HepG2 (cell line): ENCODE measurements around the gene CHCHD3. TPM values are rescaled to one million over a fixed set of nuclear protein-coding genes. Genes with fewer than 3 reads are reported as not detected.

Source experiments
- ATAC-seq: fragments of 200-7000 bp; cut with Tn5 transposase; 3 replicates; pipeline ENCODE4 v1.9.1; 2020; ENCODE audit warnings: mild to moderate bottlenecking, moderate library complexity
- BruUV-seq: library from RNA; stranded (reverse); fragments of 400-500 nt; replicated peaks from 2 replicates; lab custom pipeline; 2021; lab: Mats Ljungman, UMichigan
- CTCF ChIA-PET: fragments of 300-600 bp; formaldehyde crosslinking; extraction: SDS; loops from one replicate; lab custom pipeline; 2021; ENCODE audit warnings: low total read pairs, inconsistent platforms, low intra/inter-chr PET ratio; lab: Yijun Ruan, JAX
- POLR2A ChIA-PET: fragments of 350-600 bp; sonication (Branson Sonifier 250); formaldehyde crosslinking; loops from one replicate; lab custom pipeline; 2020; ENCODE audit warnings: antibody characterized with exemption, inconsistent platforms; lab: Yijun Ruan, JAX
- DNase-seq: peaks from one replicate; pipeline ENCODE4 v3.0.0-alpha.2; 2015; ENCODE audit warnings: low spot score
- FAIRE-seq: peaks from 3 replicates; lab custom pipeline; 2011; peaks lifted over from hg19 to GRCh38; lab: Jason Lieb, UNC
- H2AFZ ChIP-seq: one replicate; pipeline ENCODE4 v1.6.1; 2011; ENCODE audit warnings: low read length, inconsistent platforms
- H3K27ac ChIP-seq: fragments of 300-600 bp; 3 replicates; pipeline ENCODE4 v1.8.0; 2011; ENCODE audit warnings: mixed run types, mild to moderate bottlenecking, mixed read lengths, low read length, inconsistent platforms; ENCODE audit not compliant: insufficient read depth; ENCODE audit errors: extremely low read length
- H3K27me3 ChIP-seq, 2 experiments: fragments of 200-600 bp in 1 of 2; 2 replicates in 1 of 2; 3 replicates in 1 of 2; pipeline versions ENCODE4 v1.6.0 to v1.8.0; 2011; ENCODE audit warnings: low read length in 2 of 2, mild to moderate bottlenecking in 2 of 2, moderate library complexity in 2 of 2, inconsistent platforms in 1 of 2; ENCODE audit not compliant: insufficient read depth in 2 of 2, control insufficient read depth in 1 of 2
- H3K36me3 ChIP-seq, 2 experiments: fragments of 200-600 bp in 1 of 2; replicated peaks in 1 of 2; 2 replicates in 1 of 2; 3 replicates in 1 of 2; pipeline versions ENCODE4 v1.5.1 to v1.8.0; 2011; ENCODE audit warnings: low read length in 2 of 2, inconsistent platforms in 1 of 2; ENCODE audit not compliant: insufficient read depth in 2 of 2, control insufficient read depth in 1 of 2
- H3K4me1 ChIP-seq: 2 replicates; pipeline ENCODE4 v1.5.1; 2012; ENCODE audit warnings: low read length, inconsistent platforms; ENCODE audit not compliant: insufficient read depth
- H3K4me2 ChIP-seq: 2 replicates; pipeline ENCODE4 v1.6.0; 2011; ENCODE audit warnings: low read depth, low read length, inconsistent platforms
- H3K4me3 ChIP-seq, 3 experiments: fragments of 200-600 bp in 1 of 3; sonication (generic), shearing (Covaris generic) in 1 of 3; replicated peaks in 1 of 3; 2 replicates each; pipeline ENCODE4 v1.5.1; 2011 to 2016; ENCODE audit warnings: low read length in 3 of 3, inconsistent platforms in 2 of 3, low read depth in 2 of 3, mild to moderate bottlenecking in 2 of 3, control low read depth in 1 of 3, mixed read lengths in 1 of 3; ENCODE audit not compliant: insufficient read depth in 1 of 3
- H3K79me2 ChIP-seq: one replicate; pipeline ENCODE4 v1.6.1; 2011; ENCODE audit warnings: low read length, inconsistent platforms; ENCODE audit not compliant: insufficient read depth
- H3K9ac ChIP-seq: 2 replicates; pipeline ENCODE4 v1.6.0; 2011; ENCODE audit warnings: mild to moderate bottlenecking, low read depth, low read length, inconsistent platforms; ENCODE audit not compliant: insufficient read depth
- H3K9me3 ChIP-seq: 2 replicates; pipeline ENCODE4 v1.5.1; 2012; ENCODE audit warnings: mild to moderate bottlenecking, low read length
- H4K20me1 ChIP-seq: 2 replicates; pipeline ENCODE4 v1.6.0; 2011; ENCODE audit warnings: inconsistent platforms, mild to moderate bottlenecking, low read length, moderate library complexity; ENCODE audit not compliant: insufficient read depth
- CAMTA2 ChIP-seq: sonication (generic); formaldehyde crosslinking; IDR thresholded peaks from 2 replicates; pipeline ENCODE4 v1.4.0; 2020; ENCODE audit warnings: mild to moderate bottlenecking, missing genetic modification reagents, borderline replicate concordance
- DR1 ChIP-seq: sonication (generic); formaldehyde crosslinking; IDR thresholded peaks from 2 replicates; pipeline ENCODE4 v1.8.0; 2021; ENCODE audit warnings: mild to moderate bottlenecking, missing genetic modification reagents, inconsistent platforms
- IKZF1 ChIP-seq: fragments of 450-650 bp; IDR thresholded peaks from 2 replicates; pipeline ENCODE4 v1.7.1; 2016
- KDM2A ChIP-seq: sonication (generic); formaldehyde crosslinking; IDR thresholded peaks from 2 replicates; pipeline ENCODE4 v1.4.0; 2020; ENCODE audit warnings: low read depth, missing genetic modification reagents, borderline replicate concordance
- PHF8 ChIP-seq: sonication (generic); formaldehyde crosslinking; IDR thresholded peaks from 2 replicates; pipeline ENCODE4 v1.5.0; 2020; ENCODE audit warnings: missing genetic modification reagents
- RFXANK ChIP-seq: IDR thresholded peaks from 2 replicates; pipeline ENCODE4 v1.6.1; 2016
- SP2 ChIP-seq: sonication (generic); formaldehyde crosslinking; IDR thresholded peaks from 2 replicates; pipeline ENCODE4 v1.5.1; 2020; ENCODE audit warnings: mild to moderate bottlenecking, missing genetic modification reagents
- ZMYM3 ChIP-seq: sonication (generic); formaldehyde crosslinking; IDR thresholded peaks from 2 replicates; pipeline ENCODE4 v1.5.1; 2020; ENCODE audit warnings: mild to moderate bottlenecking, missing genetic modification reagents
- ZNF335 ChIP-seq: sonication (generic); formaldehyde crosslinking; IDR thresholded peaks from 2 replicates; pipeline ENCODE4 v1.4.0; 2020; ENCODE audit warnings: missing genetic modification reagents
- ZNF441 ChIP-seq: sonication (generic); formaldehyde crosslinking; IDR thresholded peaks from 2 replicates; pipeline ENCODE4 v1.7.0; 2021; ENCODE audit warnings: missing genetic modification reagents, borderline replicate concordance
- ZNF564 ChIP-seq: sonication (generic); formaldehyde crosslinking; IDR thresholded peaks from 2 replicates; pipeline ENCODE4 v1.8.1; 2023; ENCODE audit warnings: mild to moderate bottlenecking, missing genetic modification reagents
- ZNF747 ChIP-seq: sonication (generic); formaldehyde crosslinking; IDR thresholded peaks from 2 replicates; pipeline ENCODE4 v1.8.1; 2023; ENCODE audit warnings: missing genetic modification reagents, mild to moderate bottlenecking, borderline replicate concordance
- ZNF850 ChIP-seq: sonication (generic); formaldehyde crosslinking; conservative IDR thresholded peaks from 2 replicates; pipeline ENCODE4 v1.9.0; 2021; ENCODE audit warnings: mild to moderate bottlenecking, missing genetic modification reagents
- WGBS: methylation state at CpG from one replicate; pipeline ENCODE4 v1.1.6; 2017; ENCODE audit warnings: low lambda C conversion rate; 5-methylcytosine and 5-hydroxymethylcytosine counted together
- in situ Hi-C: cut with HindIII; loops from 2 replicates; pipeline ENCODE4 v1.10.0; 2017; ENCODE audit warnings: low pct_unique_long_range_greater_than_20kb; ENCODE audit not compliant: extremely low pct_ligation_motif_present
- intact Hi-C: fragments of 100-400 bp; cut with micrococcal nuclease; formaldehyde crosslinking; loops from one replicate; pipeline ENCODE4 v1.10.0; 2022; ENCODE audit not compliant: unreplicated experiment
- polyA plus RNA-seq, 8 experiments: library from polyadenylated mRNA; depleted of rRNA in 3 of 8; stranded (reverse) in 7 of 8; unstranded in 1 of 8; fragments of >200 nt; fragmentation: Illumina TruSeq in 4 of 8; extraction: Trizol in 4 of 8; gene quantifications; 2 replicates each; pipeline versions ENCODE4 v1.2.1 to v1.2.3, GENCODE V29; 2011 to 2016; ENCODE audit warnings: low read depth in 4 of 8, missing spikeins in 1 of 8, mixed read lengths in 1 of 8; ENCODE audit not compliant: insufficient read depth in 1 of 8
- total RNA-seq, 5 experiments: library from RNA; depleted of rRNA; stranded (reverse); fragments of >200 nt; fragmentation: Illumina TruSeq; extraction: Trizol; gene quantifications; 2 replicates each; pipeline ENCODE4 v1.2.3, GENCODE V29; 2016; ENCODE audit warnings: low read depth in 1 of 5
- TF ChIP-seq, protein P1 (sequence below): sonication (generic); formaldehyde crosslinking; IDR thresholded peaks from 2 replicates; pipeline ENCODE4 v1.8.1; 2022; ENCODE audit warnings: low read depth, mild to moderate bottlenecking, missing genetic modification reagents
- TF ChIP-seq, protein P2 (sequence below): sonication (generic); formaldehyde crosslinking; IDR thresholded peaks from 2 replicates; pipeline ENCODE4 v1.5.0; 2020; ENCODE audit warnings: mild to moderate bottlenecking, low read depth, missing genetic modification reagents, borderline replicate concordance
- TF ChIP-seq, protein P3 (sequence below): sonication (generic); formaldehyde crosslinking; IDR thresholded peaks from 2 replicates; pipeline ENCODE4 v1.4.0; 2020; ENCODE audit warnings: missing genetic modification reagents, borderline replicate concordance

Gene CHCHD3
- total and polyA plus RNA-seq, 2 of the 13 experiments (the other 11 are each of a cell fraction or from before 2014, with no cell fraction given), result 32.7 to 86.8 TPM

- no peaks in the 10 kb centered on the region for H3K79me2 ChIP-seq
- no peak overlapping the region for H3K4me3 ChIP-seq
- H4K20me1 ChIP-seq, result no peaks in the 10 kb centered on the region
- ChIA-PET POLR2A (no interaction called here), CTCF (no interaction called here)
- H3K4me2 ChIP-seq, result no peak overlapping the region
- no peak overlapping the region for H3K9ac ChIP-seq
- no peaks in the 10 kb centered on the region for H3K9me3 ChIP-seq
- FAIRE-seq (no peak), DNase-seq (no peak), ATAC-seq (no peak)
- 94% methylated on average over 2 of the region's 2 CpGs for WGBS
- H3K27me3 ChIP-seq, result no peaks in the 10 kb centered on the region
- peaks cover 0 to 2% of the 10 kb centered on the region in 2 experiments; a peak in 2 of 5 replicates for H3K36me3 ChIP-seq
- H2AFZ ChIP-seq, result no peak overlapping the region
- BruUV-seq, result no TSS peak
- no peaks in the 10 kb centered on the region for H3K4me1 ChIP-seq
- in situ Hi-C loops, result no loop called here
- intact Hi-C loops, result no loop called here
- TF ChIP-seq KDM2A (CRISPR knock-in tag) (no peak), SP2 (no peak), ZNF747 (CRISPR knock-in tag) (no peak), PHF8 (CRISPR knock-in tag) (no peak), ZMYM3 (CRISPR knock-in tag) (no peak), CAMTA2 (CRISPR knock-in tag) (no peak), RFXANK (CRISPR knock-in tag) (no peak), ZNF850 (CRISPR knock-in tag) (no peak), ZNF564 (CRISPR knock-in tag) (no peak), ZNF441 (CRISPR knock-in tag) (no peak), IKZF1 (no peak), DR1 (CRISPR knock-in tag) (no peak), ZNF335 (CRISPR knock-in tag) (no peak)
- TF ChIP-seq, protein P1, sequence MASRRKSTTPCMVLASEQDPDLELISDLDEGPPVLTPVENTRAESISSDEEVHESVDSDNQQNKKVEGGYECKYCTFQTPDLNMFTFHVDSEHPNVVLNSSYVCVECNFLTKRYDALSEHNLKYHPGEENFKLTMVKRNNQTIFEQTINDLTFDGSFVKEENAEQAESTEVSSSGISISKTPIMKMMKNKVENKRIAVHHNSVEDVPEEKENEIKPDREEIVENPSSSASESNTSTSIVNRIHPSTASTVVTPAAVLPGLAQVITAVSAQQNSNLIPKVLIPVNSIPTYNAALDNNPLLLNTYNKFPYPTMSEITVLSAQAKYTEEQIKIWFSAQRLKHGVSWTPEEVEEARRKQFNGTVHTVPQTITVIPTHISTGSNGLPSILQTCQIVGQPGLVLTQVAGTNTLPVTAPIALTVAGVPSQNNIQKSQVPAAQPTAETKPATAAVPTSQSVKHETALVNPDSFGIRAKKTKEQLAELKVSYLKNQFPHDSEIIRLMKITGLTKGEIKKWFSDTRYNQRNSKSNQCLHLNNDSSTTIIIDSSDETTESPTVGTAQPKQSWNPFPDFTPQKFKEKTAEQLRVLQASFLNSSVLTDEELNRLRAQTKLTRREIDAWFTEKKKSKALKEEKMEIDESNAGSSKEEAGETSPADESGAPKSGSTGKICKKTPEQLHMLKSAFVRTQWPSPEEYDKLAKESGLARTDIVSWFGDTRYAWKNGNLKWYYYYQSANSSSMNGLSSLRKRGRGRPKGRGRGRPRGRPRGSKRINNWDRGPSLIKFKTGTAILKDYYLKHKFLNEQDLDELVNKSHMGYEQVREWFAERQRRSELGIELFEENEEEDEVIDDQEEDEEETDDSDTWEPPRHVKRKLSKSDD (CRISPR knock-in tag), result no peak
- TF ChIP-seq, protein P2, sequence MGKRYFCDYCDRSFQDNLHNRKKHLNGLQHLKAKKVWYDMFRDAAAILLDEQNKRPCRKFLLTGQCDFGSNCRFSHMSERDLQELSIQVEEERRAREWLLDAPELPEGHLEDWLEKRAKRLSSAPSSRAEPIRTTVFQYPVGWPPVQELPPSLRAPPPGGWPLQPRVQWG, result no peak
- TF ChIP-seq, protein P3, sequence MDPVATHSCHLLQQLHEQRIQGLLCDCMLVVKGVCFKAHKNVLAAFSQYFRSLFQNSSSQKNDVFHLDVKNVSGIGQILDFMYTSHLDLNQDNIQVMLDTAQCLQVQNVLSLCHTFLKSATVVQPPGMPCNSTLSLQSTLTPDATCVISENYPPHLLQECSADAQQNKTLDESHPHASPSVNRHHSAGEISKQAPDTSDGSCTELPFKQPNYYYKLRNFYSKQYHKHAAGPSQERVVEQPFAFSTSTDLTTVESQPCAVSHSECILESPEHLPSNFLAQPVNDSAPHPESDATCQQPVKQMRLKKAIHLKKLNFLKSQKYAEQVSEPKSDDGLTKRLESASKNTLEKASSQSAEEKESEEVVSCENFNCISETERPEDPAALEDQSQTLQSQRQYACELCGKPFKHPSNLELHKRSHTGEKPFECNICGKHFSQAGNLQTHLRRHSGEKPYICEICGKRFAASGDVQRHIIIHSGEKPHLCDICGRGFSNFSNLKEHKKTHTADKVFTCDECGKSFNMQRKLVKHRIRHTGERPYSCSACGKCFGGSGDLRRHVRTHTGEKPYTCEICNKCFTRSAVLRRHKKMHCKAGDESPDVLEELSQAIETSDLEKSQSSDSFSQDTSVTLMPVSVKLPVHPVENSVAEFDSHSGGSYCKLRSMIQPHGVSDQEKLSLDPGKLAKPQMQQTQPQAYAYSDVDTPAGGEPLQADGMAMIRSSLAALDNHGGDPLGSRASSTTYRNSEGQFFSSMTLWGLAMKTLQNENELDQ, result no peak
- H3K27ac ChIP-seq, result no peak overlapping the region
Observed at GRCh38 chr7:132956556-132956955, 125.3 kb downstream of the CHCHD3 start.
